ENCODE results near the gene RIOK2.

Gene RIOK2

GRCh38 chr5:97125125-97125683 is 57.8 kb downstream of the RIOK2 start:
- Histone ChIP-seq H3K79me2 (ENCODE audit: insufficient read depth, low read length) (no peaks in the 10 kb centered on the region), H2AFZ (ENCODE audit: low read depth, low read length, severe bottlenecking) (no peak overlapping the region)

GRCh38 chr5:97124335-97124734 is 58.7 kb downstream of the RIOK2 start:
- H3K9me2 ChIP-seq (replicated peaks; ENCODE audit: insufficient read depth, low read length): no peaks in the 10 kb centered on the region
- no peak overlapping the region for H2AFZ ChIP-seq (ENCODE audit: low read depth, low read length, severe bottlenecking)
- H3K27ac ChIP-seq (ENCODE audit: low read depth, low read length): no peak overlapping the region
- no peak overlapping the region for H3K4me3 ChIP-seq (ENCODE audit: insufficient read depth, low read length, poor library complexity, severe bottlenecking)
- H3K36me3 ChIP-seq (ENCODE audit: low read length): no peaks in the 10 kb centered on the region
- H3F3A ChIP-seq (ENCODE audit: insufficient read depth): no peaks in the 10 kb centered on the region
- H3K79me2 ChIP-seq (ENCODE audit: insufficient read depth, low read length): no peaks in the 10 kb centered on the region
- no peaks in the 10 kb centered on the region for H3K9me3 ChIP-seq (ENCODE audit: insufficient read depth, low read length)
- H3K27me3 ChIP-seq (ENCODE audit: low read length): no peaks in the 10 kb centered on the region
- no peaks in the 10 kb centered on the region for H4K20me1 ChIP-seq (ENCODE audit: low read depth, low read length)
- TF ChIP-seq CTCF (IDR thresholded peaks at IDR 0.05; ENCODE audit: insufficient read depth, low read length, poor library complexity, severe bottlenecking): no peak
- no peak for TF ChIP-seq EZH2phosphoT487 (conservative IDR thresholded peaks at IDR 0.05; ENCODE audit: low read length)
- no peak overlapping the region for H3K4me2 ChIP-seq (ENCODE audit: low read depth, low read length, poor library complexity, severe bottlenecking)
- H3K9ac ChIP-seq (ENCODE audit: low read length): no peak overlapping the region

More at GRCh38 chr5:97125125-97125683, 57.8 kb downstream of the RIOK2 start:
- no peaks in the 10 kb centered on the region for H3K9me3 ChIP-seq (ENCODE audit: insufficient read depth, low read length)
- no peaks in the 10 kb centered on the region for H4K20me1 ChIP-seq (ENCODE audit: low read depth, low read length)
- H3K9ac ChIP-seq (ENCODE audit: low read length): no peak overlapping the region
- H3K9me2 ChIP-seq (replicated peaks; ENCODE audit: insufficient read depth, low read length): no peaks in the 10 kb centered on the region
- no peaks in the 10 kb centered on the region for H3K27me3 ChIP-seq (ENCODE audit: low read length)
- H3K4me2 ChIP-seq (ENCODE audit: low read depth, low read length, poor library complexity, severe bottlenecking): no peak overlapping the region
- no peak overlapping the region for H3K4me3 ChIP-seq (ENCODE audit: insufficient read depth, low read length, poor library complexity, severe bottlenecking)
- H3K27ac ChIP-seq (ENCODE audit: low read depth, low read length): no peak overlapping the region
- TF ChIP-seq CTCF (IDR thresholded peaks at IDR 0.05; ENCODE audit: insufficient read depth, low read length, poor library complexity, severe bottlenecking) (no peak), EZH2phosphoT487 (conservative IDR thresholded peaks at IDR 0.05; ENCODE audit: low read length) (no peak)
- no peaks in the 10 kb centered on the region for H3F3A ChIP-seq (ENCODE audit: insufficient read depth)
- H3K36me3 ChIP-seq (ENCODE audit: low read length): no peaks in the 10 kb centered on the region

GRCh38 chr5:97121848-97122247 is 61.2 kb downstream of the RIOK2 start:
- TF ChIP-seq CTCF (IDR thresholded peaks at IDR 0.05; ENCODE audit: insufficient read depth, low read length, poor library complexity, severe bottlenecking) (no peak), EZH2phosphoT487 (conservative IDR thresholded peaks at IDR 0.05; ENCODE audit: low read length) (no peak)
- H3K9me2 ChIP-seq (replicated peaks; ENCODE audit: insufficient read depth, low read length): no peaks in the 10 kb centered on the region
- H3K79me2 ChIP-seq (ENCODE audit: insufficient read depth, low read length): no peaks in the 10 kb centered on the region
- no peak overlapping the region for H3K27ac ChIP-seq (ENCODE audit: low read depth, low read length)
- H3K27me3 ChIP-seq (ENCODE audit: low read length): no peaks in the 10 kb centered on the region
- H3K9ac ChIP-seq (ENCODE audit: low read length): no peak overlapping the region
- no peaks in the 10 kb centered on the region for H3K9me3 ChIP-seq (ENCODE audit: insufficient read depth, low read length)
- H3F3A ChIP-seq (ENCODE audit: insufficient read depth): no peaks in the 10 kb centered on the region
- H3K4me2 ChIP-seq (ENCODE audit: low read depth, low read length, poor library complexity, severe bottlenecking): no peak overlapping the region
- H4K20me1 ChIP-seq (ENCODE audit: low read depth, low read length): no peaks in the 10 kb centered on the region
- H3K36me3 ChIP-seq (ENCODE audit: low read length): no peaks in the 10 kb centered on the region
- no peak overlapping the region for H2AFZ ChIP-seq (ENCODE audit: low read depth, low read length, severe bottlenecking)
- no peak overlapping the region for H3K4me3 ChIP-seq (ENCODE audit: insufficient read depth, low read length, poor library complexity, severe bottlenecking)

Measured in SU-DHL-6 (cell line).